HepG2 (cell line): ENCODE data around the gene CD40. TPM values are rescaled to one million over a fixed set of nuclear protein-coding genes. Genes with fewer than 3 reads are reported as not detected.

Experiments
- AGO1 ChIP-seq: fragments of 200-400 bp; formaldehyde crosslinking; IDR thresholded peaks from 2 replicates; pipeline ENCODE4 v1.6.1; 2017; ENCODE audit warnings: mild to moderate bottlenecking, low read depth, low read length, moderate library complexity; ENCODE audit not compliant: poor library complexity, severe bottlenecking
- ARHGAP35 ChIP-seq: sonication (generic); formaldehyde crosslinking; IDR thresholded peaks from 2 replicates; pipeline ENCODE4 v1.9.0; 2022; ENCODE audit warnings: mild to moderate bottlenecking, inconsistent platforms, moderate library complexity, missing genetic modification reagents, borderline replicate concordance
- ATF7-NPFF ChIP-seq: sonication (generic); formaldehyde crosslinking; IDR thresholded peaks from 2 replicates; pipeline ENCODE4 v1.8.1; 2023; ENCODE audit warnings: mild to moderate bottlenecking, low read depth, missing genetic modification reagents, moderate library complexity
- CHCHD3 ChIP-seq: sonication (generic); formaldehyde crosslinking; IDR thresholded peaks from 2 replicates; pipeline ENCODE4 v1.8.0; 2022; ENCODE audit warnings: mild to moderate bottlenecking, missing genetic modification reagents, moderate library complexity
- HCFC1 ChIP-seq: fragments of 150-350 bp; IDR thresholded peaks from 2 replicates; pipeline ENCODE4 v1.6.1; 2014; ENCODE audit warnings: low read depth, low read length
- KLF12 ChIP-seq: sonication (generic); formaldehyde crosslinking; IDR thresholded peaks from 2 replicates; pipeline ENCODE4 v1.4.0; 2020; ENCODE audit warnings: missing genetic modification reagents, borderline replicate concordance
- RAD21 ChIP-seq: fragments of 450-650 bp; formaldehyde crosslinking; IDR thresholded peaks from 2 replicates; pipeline ENCODE4 v1.5.0; 2020; ENCODE audit warnings: mild to moderate bottlenecking
- STAG1 ChIP-seq: sonication (generic); formaldehyde crosslinking; IDR thresholded peaks from 2 replicates; pipeline ENCODE4 v1.4.0; 2020; ENCODE audit warnings: missing genetic modification reagents
- TERF1 ChIP-seq: sonication (generic); formaldehyde crosslinking; IDR thresholded peaks from 2 replicates; pipeline ENCODE4 v1.8.0; 2022; ENCODE audit warnings: mild to moderate bottlenecking, missing genetic modification reagents, moderate library complexity
- TSC22D2 ChIP-seq: sonication (generic); formaldehyde crosslinking; IDR thresholded peaks from 2 replicates; pipeline ENCODE4 v1.5.1; 2020; ENCODE audit warnings: missing genetic modification reagents, mild to moderate bottlenecking, borderline replicate concordance
- ZBTB38 ChIP-seq: sonication (generic); formaldehyde crosslinking; IDR thresholded peaks from 2 replicates; pipeline ENCODE4 v1.5.1; 2020; ENCODE audit warnings: mild to moderate bottlenecking, missing genetic modification reagents
- ZFP1 ChIP-seq: IDR thresholded peaks from 2 replicates; pipeline ENCODE4 v1.6.1; 2016
- ZNF274 ChIP-seq: sonication (generic); formaldehyde crosslinking; IDR thresholded peaks from 2 replicates; pipeline ENCODE4 v1.5.1; 2020; ENCODE audit warnings: mild to moderate bottlenecking, missing genetic modification reagents
- ZNF292 ChIP-seq: sonication (generic); formaldehyde crosslinking; IDR thresholded peaks from 2 replicates; pipeline ENCODE4 v1.8.1; 2022; ENCODE audit warnings: mild to moderate bottlenecking, low read depth, missing genetic modification reagents, borderline replicate concordance
- ZNF550 ChIP-seq: sonication (generic); formaldehyde crosslinking; IDR thresholded peaks from 2 replicates; pipeline ENCODE4 v1.4.0; 2020; ENCODE audit warnings: mild to moderate bottlenecking, missing genetic modification reagents, borderline replicate concordance
- ZNF562 ChIP-seq: sonication (generic); formaldehyde crosslinking; IDR thresholded peaks from 2 replicates; pipeline ENCODE4 v1.8.0; 2022; ENCODE audit warnings: missing genetic modification reagents, borderline replicate concordance
- ZNF567 ChIP-seq: sonication (generic); formaldehyde crosslinking; IDR thresholded peaks from 2 replicates; pipeline ENCODE4 v1.8.1; 2023; ENCODE audit warnings: mild to moderate bottlenecking, missing genetic modification reagents, borderline replicate concordance
- ZNF614 ChIP-seq: IDR thresholded peaks from 2 replicates; pipeline ENCODE4 v1.6.1; 2018; ENCODE audit warnings: missing biosample characterization, missing genetic modification reagents, inconsistent platforms, borderline replicate concordance
- ZNF883 ChIP-seq: sonication (generic); formaldehyde crosslinking; IDR thresholded peaks from 2 replicates; pipeline ENCODE4 v1.5.1; 2020; ENCODE audit warnings: mild to moderate bottlenecking, missing genetic modification reagents; ENCODE audit errors: not compliant biosample characterization
- ZSCAN22 ChIP-seq: sonication (generic); formaldehyde crosslinking; IDR thresholded peaks from 2 replicates; pipeline ENCODE4 v1.4.0; 2020; ENCODE audit warnings: mild to moderate bottlenecking, missing genetic modification reagents
- polyA plus RNA-seq, 8 experiments: library from polyadenylated mRNA; depleted of rRNA in 3 of 8; stranded (reverse) in 7 of 8; unstranded in 1 of 8; fragments of >200 nt; fragmentation: Illumina TruSeq in 4 of 8; extraction: Trizol in 4 of 8; gene quantifications; 2 replicates each; pipeline versions ENCODE4 v1.2.1 to v1.2.3, GENCODE V29; 2011 to 2016; ENCODE audit warnings: low read depth in 4 of 8, missing spikeins in 1 of 8, mixed read lengths in 1 of 8; ENCODE audit not compliant: insufficient read depth in 1 of 8
- total RNA-seq, 5 experiments: library from RNA; depleted of rRNA; stranded (reverse); fragments of >200 nt; fragmentation: Illumina TruSeq; extraction: Trizol; gene quantifications; 2 replicates each; pipeline ENCODE4 v1.2.3, GENCODE V29; 2016; ENCODE audit warnings: low read depth in 1 of 5
- TF ChIP-seq, protein P1 (sequence below): conservative IDR thresholded peaks from 2 replicates; pipeline ENCODE4 v1.6.1; 2018; ENCODE audit warnings: missing genetic modification reagents
- TF ChIP-seq, protein P2 (sequence below), 2 experiments: sonication (generic) in 1 of 2; formaldehyde crosslinking in 1 of 2; IDR thresholded peaks; 2 replicates each; pipeline versions ENCODE4 v1.4.0 to v1.6.1; 2016 to 2020; ENCODE audit warnings: borderline replicate concordance in 1 of 2, low read depth in 1 of 2, mild to moderate bottlenecking in 1 of 2, missing genetic modification reagents in 1 of 2

The CD40 gene
- total and polyA plus RNA-seq, 2 of the 13 experiments (the other 11 are each of a cell fraction or from before 2014, with no cell fraction given) = 4.6 to 13.4 TPM

DNA sequence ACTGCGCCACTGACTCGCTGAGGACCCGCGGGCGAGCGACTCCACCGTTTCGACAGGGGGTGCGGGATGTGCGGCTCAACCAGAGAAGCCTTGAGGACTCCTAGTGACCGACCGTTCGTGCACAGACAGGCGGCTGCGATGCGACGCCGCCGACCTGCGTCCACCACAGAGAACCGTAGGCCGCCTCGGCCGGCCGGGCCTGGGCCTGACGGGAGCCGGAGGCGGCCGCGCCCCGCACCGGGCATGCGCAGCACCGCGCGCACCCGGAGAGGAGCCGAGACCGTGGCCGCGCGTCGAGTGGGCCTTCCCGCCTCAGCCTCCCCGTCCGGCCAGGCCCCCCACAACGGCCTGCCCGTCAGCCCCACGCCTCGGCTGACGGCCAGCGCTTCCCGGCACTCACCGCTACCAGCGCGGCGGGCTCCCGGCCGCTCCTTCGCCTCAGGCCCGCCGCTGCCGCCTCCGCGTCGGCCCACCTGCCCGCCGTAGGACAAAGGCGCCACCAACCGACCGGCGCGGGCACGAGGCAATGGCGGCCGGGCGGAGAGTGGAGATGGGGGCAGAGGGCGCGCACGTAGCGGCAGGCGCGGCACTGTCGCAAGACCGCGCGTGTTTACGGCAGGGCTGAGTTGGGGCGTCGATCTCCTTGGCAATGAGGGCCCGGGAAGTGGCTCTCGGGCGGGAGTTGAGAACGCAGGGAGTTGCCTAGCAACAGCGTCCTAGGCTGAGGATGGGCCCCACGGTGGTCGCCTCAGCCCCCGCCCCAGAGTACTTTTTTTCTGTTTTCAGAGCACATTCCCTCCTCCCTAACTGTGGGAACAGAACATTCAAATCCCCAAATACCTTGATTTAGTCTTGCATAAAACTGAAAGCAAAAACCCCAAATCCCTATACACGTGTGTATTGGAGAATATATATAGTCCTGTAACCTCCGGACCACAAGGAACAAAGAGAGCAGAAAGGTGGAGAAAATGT is 28.4 kb upstream of the CD40 start, which contains the start of gene NCOA5 (continued):
- TF ChIP-seq, protein P1, sequence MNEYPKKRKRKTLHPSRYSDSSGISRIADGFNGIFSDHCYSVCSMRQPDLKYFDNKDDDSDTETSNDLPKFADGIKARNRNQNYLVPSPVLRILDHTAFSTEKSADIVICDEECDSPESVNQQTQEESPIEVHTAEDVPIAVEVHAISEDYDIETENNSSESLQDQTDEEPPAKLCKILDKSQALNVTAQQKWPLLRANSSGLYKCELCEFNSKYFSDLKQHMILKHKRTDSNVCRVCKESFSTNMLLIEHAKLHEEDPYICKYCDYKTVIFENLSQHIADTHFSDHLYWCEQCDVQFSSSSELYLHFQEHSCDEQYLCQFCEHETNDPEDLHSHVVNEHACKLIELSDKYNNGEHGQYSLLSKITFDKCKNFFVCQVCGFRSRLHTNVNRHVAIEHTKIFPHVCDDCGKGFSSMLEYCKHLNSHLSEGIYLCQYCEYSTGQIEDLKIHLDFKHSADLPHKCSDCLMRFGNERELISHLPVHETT (CRISPR knock-in tag) = peak; percentile 96
- TF ChIP-seq ZSCAN22 (CRISPR knock-in tag) (0 out of 2 replicates have a peak, but pooled peaks have one; percentile 23), ATF7-NPFF (CRISPR knock-in tag) (peak; percentile 99), KLF12 (CRISPR knock-in tag) (peak; percentile 97), ZFP1 (CRISPR knock-in tag) (peak; percentile 65; the same call in 1 of the 2 replicates), ZBTB38 (CRISPR knock-in tag) (peak; percentile 99), AGO1 (peak; percentile 87), TSC22D2 (peak; percentile 96), ZNF883 (peak; percentile 96), RAD21 (CRISPR knock-in tag) (peak; percentile 89), ZNF292 (no peak; the same call in none of the 2 replicates), ZNF550 (CRISPR knock-in tag) (peak; percentile 89; the same call in 1 of the 2 replicates), ZNF274 (CRISPR knock-in tag) (peak; percentile 96), ZNF562 (CRISPR knock-in tag) (no peak), ZNF614 (CRISPR knock-in tag) (peak; percentile 95; the same call in 1 of the 2 replicates), CHCHD3 (CRISPR knock-in tag) (peak; percentile 93), ARHGAP35 (CRISPR knock-in tag) (peak; percentile 85), ZNF567 (CRISPR knock-in tag) (peak; percentile 100), STAG1 (CRISPR knock-in tag) (peak; percentile 64), HCFC1 (peak; percentile 70), TERF1 (CRISPR knock-in tag) (peak; percentile 93)
- TF ChIP-seq, protein P2, sequence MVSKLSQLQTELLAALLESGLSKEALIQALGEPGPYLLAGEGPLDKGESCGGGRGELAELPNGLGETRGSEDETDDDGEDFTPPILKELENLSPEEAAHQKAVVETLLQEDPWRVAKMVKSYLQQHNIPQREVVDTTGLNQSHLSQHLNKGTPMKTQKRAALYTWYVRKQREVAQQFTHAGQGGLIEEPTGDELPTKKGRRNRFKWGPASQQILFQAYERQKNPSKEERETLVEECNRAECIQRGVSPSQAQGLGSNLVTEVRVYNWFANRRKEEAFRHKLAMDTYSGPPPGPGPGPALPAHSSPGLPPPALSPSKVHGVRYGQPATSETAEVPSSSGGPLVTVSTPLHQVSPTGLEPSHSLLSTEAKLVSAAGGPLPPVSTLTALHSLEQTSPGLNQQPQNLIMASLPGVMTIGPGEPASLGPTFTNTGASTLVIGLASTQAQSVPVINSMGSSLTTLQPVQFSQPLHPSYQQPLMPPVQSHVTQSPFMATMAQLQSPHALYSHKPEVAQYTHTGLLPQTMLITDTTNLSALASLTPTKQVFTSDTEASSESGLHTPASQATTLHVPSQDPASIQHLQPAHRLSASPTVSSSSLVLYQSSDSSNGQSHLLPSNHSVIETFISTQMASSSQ (IDR thresholded peaks at IDR 0.05; ENCODE audit: low read depth) = no peak
- TF ChIP-seq, protein P2 (CRISPR knock-in tag; IDR thresholded peaks at IDR 0.05; ENCODE audit: borderline replicate concordance) = peak; percentile 88
